HUES48 (cell line): ENCODE results near the gene HM13.
A peak's percentile ranks its signal among the peaks of the same experiment; 100 is the strongest.
"Not testable (repeated sequence)": the region's sequence is repeated elsewhere in the genome, so short reads cannot be mapped to it uniquely, and the experiment has no call there.

Source experiments
- H3K27ac ChIP-seq: one replicate; pipeline ENCODE4 v1.7.0; 2013; ENCODE audit warnings: low read depth, low read length, inconsistent platforms
- H3K27me3 ChIP-seq: 2 replicates; pipeline ENCODE4 v1.6.1; 2013; ENCODE audit warnings: mild to moderate bottlenecking, low read length; ENCODE audit not compliant: control insufficient read depth, insufficient read depth
- H3K36me3 ChIP-seq: 2 replicates; pipeline ENCODE4 v1.6.1; 2013; ENCODE audit warnings: low read length; ENCODE audit not compliant: control insufficient read depth, insufficient read depth
- H3K4me1 ChIP-seq: 2 replicates; pipeline ENCODE4 v1.6.1; 2013; ENCODE audit warnings: mild to moderate bottlenecking, low read length; ENCODE audit not compliant: control insufficient read depth, insufficient read depth
- H3K4me3 ChIP-seq: 2 replicates; pipeline ENCODE4 v1.5.1; 2013; ENCODE audit warnings: mild to moderate bottlenecking, low read depth, low read length
- H3K9ac ChIP-seq: 2 replicates; pipeline ENCODE4 v1.6.1; 2013; ENCODE audit warnings: mild to moderate bottlenecking, low read depth, low read length, moderate library complexity
- H3K9me3 ChIP-seq: 2 replicates; pipeline ENCODE4 v1.6.1; 2013; ENCODE audit warnings: low read length; ENCODE audit not compliant: control insufficient read depth, insufficient read depth

The HM13 gene

GRCh38 chr20:31505903-31506302 is 8.3 kb upstream of the HM13 start:
- Histone ChIP-seq H3K9me3 (peaks cover 24% of the 10 kb centered on the region), H3K27me3 (no peaks in the 10 kb centered on the region), H3K9ac (no peak overlapping the region), H3K4me1 (no peaks in the 10 kb centered on the region), H3K4me3 (no peak overlapping the region), H3K27ac (no peak overlapping the region), H3K36me3 (no peaks in the 10 kb centered on the region)

GRCh38 chr20:31508517-31509244 is 5.6 kb upstream of the HM13 start:
- no peak overlapping the region for H3K9ac ChIP-seq
- H3K4me1 ChIP-seq = no peaks in the 10 kb centered on the region
- H3K27me3 ChIP-seq = no peaks in the 10 kb centered on the region
- H3K36me3 ChIP-seq = no peaks in the 10 kb centered on the region
- H3K9me3 ChIP-seq = peaks cover 15% of the 10 kb centered on the region
- no peak overlapping the region for H3K27ac ChIP-seq
- H3K4me3 ChIP-seq = no peak overlapping the region; the same call in 1 of the 2 replicates

GRCh38 chr20:31515072-31515774 is 981 bp downstream of the HM13 start:
- Histone ChIP-seq H3K4me3 (peak overlapping the region; percentile 98), H3K9ac (peak overlapping the region; percentile 96), H3K27me3 (no peaks in the 10 kb centered on the region), H3K4me1 (peaks cover 12% of the 10 kb centered on the region), H3K27ac (no peak overlapping the region), H3K9me3 (no peaks in the 10 kb centered on the region), H3K36me3 (peaks cover 25% of the 10 kb centered on the region)

- H3K9me3 ChIP-seq = no peaks in the 10 kb centered on the region
- no peak overlapping the region for H3K9ac ChIP-seq
- peaks cover 28% of the 10 kb centered on the region for H3K36me3 ChIP-seq
- H3K4me1 ChIP-seq = peaks cover 12% of the 10 kb centered on the region
- H3K27ac ChIP-seq = no peak overlapping the region
- no peaks in the 10 kb centered on the region for H3K27me3 ChIP-seq
- peak overlapping the region; percentile 98 for H3K4me3 ChIP-seq
Observed at GRCh38 chr20:31515775-31516107, 1.5 kb downstream of the HM13 start.

GRCh38 chr20:31516166-31516565 is 1.9 kb downstream of the HM13 start:
- Histone ChIP-seq H3K27ac (no peak overlapping the region), H3K4me1 (peaks cover 12% of the 10 kb centered on the region), H3K36me3 (peaks cover 33% of the 10 kb centered on the region), H3K9me3 (no peaks in the 10 kb centered on the region), H3K4me3 (0 out of 2 replicates have a peak overlapping the region, but pooled peaks have one; percentile 98), H3K9ac (no peak overlapping the region), H3K27me3 (no peaks in the 10 kb centered on the region)

GRCh38 chr20:31516651-31517050 is 2.4 kb downstream of the HM13 start:
- H3K4me1 ChIP-seq = peaks cover 12% of the 10 kb centered on the region
- no peak overlapping the region for H3K27ac ChIP-seq
- H3K4me3 ChIP-seq = no peak overlapping the region
- peaks cover 34% of the 10 kb centered on the region for H3K36me3 ChIP-seq
- no peaks in the 10 kb centered on the region for H3K27me3 ChIP-seq
- H3K9ac ChIP-seq = no peak overlapping the region
- H3K9me3 ChIP-seq = no peaks in the 10 kb centered on the region

GRCh38 chr20:31517373-31517772 is 3.1 kb downstream of the HM13 start:
- H3K9me3 ChIP-seq = no peaks in the 10 kb centered on the region
- peaks cover 38% of the 10 kb centered on the region for H3K36me3 ChIP-seq
- no peaks in the 10 kb centered on the region for H3K27me3 ChIP-seq
- H3K27ac ChIP-seq = no peak overlapping the region
- no peak overlapping the region for H3K4me3 ChIP-seq
- no peak overlapping the region for H3K9ac ChIP-seq
- H3K4me1 ChIP-seq = peaks cover 12% of the 10 kb centered on the region

- H3K9ac ChIP-seq, H3K4me1 ChIP-seq, H3K4me3 ChIP-seq, H3K9me3 ChIP-seq, H3K27me3 ChIP-seq, H3K27ac ChIP-seq: not testable (repeated sequence)
- peaks cover 44% of the 10 kb centered on the region for H3K36me3 ChIP-seq
Observed at GRCh38 chr20:31521267-31521666, 7.0 kb downstream of the HM13 start.

GRCh38 chr20:31522731-31523130 is 8.5 kb downstream of the HM13 start:
- H3K9ac ChIP-seq = no peak overlapping the region
- H3K4me1 ChIP-seq = no peaks in the 10 kb centered on the region
- H3K27me3 ChIP-seq = no peaks in the 10 kb centered on the region
- H3K27ac ChIP-seq = no peak overlapping the region
- H3K36me3 ChIP-seq = peaks cover 48% of the 10 kb centered on the region
- no peaks in the 10 kb centered on the region for H3K9me3 ChIP-seq
- no peak overlapping the region for H3K4me3 ChIP-seq

- Histone ChIP-seq H3K27me3 (no peaks in the 10 kb centered on the region), H3K36me3 (peaks cover 55% of the 10 kb centered on the region), H3K9ac (no peak overlapping the region)
Observed at GRCh38 chr20:31523361-31524283, 9.4 kb downstream of the HM13 start.

More at GRCh38 chr20:31523361-31524283, 9.4 kb downstream of the HM13 start:
- no peak overlapping the region for H3K4me3 ChIP-seq
- no peaks in the 10 kb centered on the region for H3K4me1 ChIP-seq
- no peak overlapping the region for H3K27ac ChIP-seq
- no peaks in the 10 kb centered on the region for H3K9me3 ChIP-seq
